Medulla oblongata (tissue), 1 donor: ENCODE data around the gene CACNA1B.
"Not testable (repeated sequence)": the region's sequence is repeated elsewhere in the genome, so short reads cannot be mapped to it uniquely, and the experiment has no call there.

Source experiments
- DNase-seq: peaks from one replicate; pipeline ENCODE4 v3.0.0-alpha.2; 2015; ENCODE audit errors: extremely low spot score

The CACNA1B gene

GRCh38 chr9:138117101-138117750, 239.6 kb downstream of the CACNA1B start:
- no peak for DNase-seq

GRCh38 chr9:138117836-138118235, 240.3 kb downstream of the CACNA1B start:
- DNase-seq, result no peak

GRCh38 chr9:138118601-138119071, 241.1 kb downstream of the CACNA1B start:
- no peak for DNase-seq

- no peak for DNase-seq
Measured at GRCh38 chr9:138119202-138120027, 241.8 kb downstream of the CACNA1B start.

- DNase-seq, result no peak
Measured at GRCh38 chr9:138120072-138120471, 242.5 kb downstream of the CACNA1B start.

- DNase-seq, result no peak
Measured at GRCh38 chr9:138120511-138121437, 243.2 kb downstream of the CACNA1B start.

- DNase-seq, result no peak
Measured at GRCh38 chr9:138121438-138122050, 244.0 kb downstream of the CACNA1B start.

- no peak for DNase-seq
Measured at GRCh38 chr9:138122201-138122600, 244.6 kb downstream of the CACNA1B start.

GRCh38 chr9:138122676-138123075, 245.1 kb downstream of the CACNA1B start:
- DNase-seq, result no peak

- DNase-seq, result no peak
Measured at GRCh38 chr9:138123086-138123485, 245.5 kb downstream of the CACNA1B start.

GRCh38 chr9:138126090-138126857, 248.7 kb downstream of the CACNA1B start:
- DNase-seq, result not testable (repeated sequence)

- not testable (repeated sequence) for DNase-seq
Measured at GRCh38 chr9:138126858-138127584, 249.4 kb downstream of the CACNA1B start.

- DNase-seq, result not testable (repeated sequence)
Measured at GRCh38 chr9:138128027-138128426, 250.4 kb downstream of the CACNA1B start.

GRCh38 chr9:138129318-138129717, 251.7 kb downstream of the CACNA1B start:
- not testable (repeated sequence) for DNase-seq

- DNase-seq, result not testable (repeated sequence)
Measured at GRCh38 chr9:138132946-138133705, 255.5 kb downstream of the CACNA1B start.

GRCh38 chr9:138134581-138134980, 257.0 kb downstream of the CACNA1B start:
- DNase-seq, result not testable (repeated sequence)

- not testable (repeated sequence) for DNase-seq
Measured at GRCh38 chr9:138139096-138139495, 261.5 kb downstream of the CACNA1B start.

- not testable (repeated sequence) for DNase-seq
Measured at GRCh38 chr9:138140980-138141379, 263.4 kb downstream of the CACNA1B start.
